GM19193 (cell line): ENCODE measurements around the gene ALDH7A1.

Source experiments
- POLR2A ChIP-seq: IDR thresholded peaks from 4 replicates; pipeline ENCODE4 v1.6.1; 2011; ENCODE audit not compliant: insufficient read depth, insufficient read length; ENCODE audit errors: extremely low read depth

The ALDH7A1 gene

GRCh38 chr5:126561908-126562307 lies 33.1 kb downstream of the ALDH7A1 start:
- TF ChIP-seq POLR2A, result no peak

- TF ChIP-seq POLR2A, result no peak
These were observed 42.4 kb downstream of the ALDH7A1 start for GRCh38 chr5:126552614-126553013.

- no peak for TF ChIP-seq POLR2A
These were observed 50.8 kb downstream of the ALDH7A1 start for GRCh38 chr5:126544087-126544740.

GRCh38 chr5:126543660-126544059 lies 51.4 kb downstream of the ALDH7A1 start:
- TF ChIP-seq POLR2A, result no peak

- TF ChIP-seq POLR2A, result no peak
These were observed 52.0 kb downstream of the ALDH7A1 start for GRCh38 chr5:126543009-126543408.

GRCh38 chr5:126542441-126542840 lies 52.6 kb downstream of the ALDH7A1 start:
- no peak for TF ChIP-seq POLR2A

GRCh38 chr5:126540631-126541030 lies 54.4 kb downstream of the ALDH7A1 start:
- TF ChIP-seq POLR2A, result no peak

- no peak for TF ChIP-seq POLR2A
These were observed 56.4 kb downstream of the ALDH7A1 start for GRCh38 chr5:126538579-126538978.

GRCh38 chr5:126536874-126537273 lies 58.1 kb downstream of the ALDH7A1 start:
- no peak for TF ChIP-seq POLR2A

GRCh38 chr5:126535856-126536545 lies 59.0 kb downstream of the ALDH7A1 start:
- TF ChIP-seq POLR2A, result no peak

- TF ChIP-seq POLR2A, result no peak
These were observed 60.5 kb downstream of the ALDH7A1 start for GRCh38 chr5:126534553-126534952.

- no peak for TF ChIP-seq POLR2A
These were observed 63.4 kb downstream of the ALDH7A1 start for GRCh38 chr5:126531543-126532120.

- TF ChIP-seq POLR2A, result no peak
These were observed 67.1 kb downstream of the ALDH7A1 start for GRCh38 chr5:126527892-126528291.

- TF ChIP-seq POLR2A, result no peak
These were observed 67.9 kb downstream of the ALDH7A1 start for GRCh38 chr5:126527158-126527557.

GRCh38 chr5:126526493-126526892 lies 68.5 kb downstream of the ALDH7A1 start:
- no peak for TF ChIP-seq POLR2A
